OCI-LY7 (cell line): ENCODE results near the gene MACROD2. TPM values are rescaled to one million over a fixed set of nuclear protein-coding genes. Genes with fewer than 3 reads are reported as not detected.

Source experiments
- BruUV-seq: library from RNA; stranded (reverse); fragments of 400-500 nt; replicated peaks from 2 replicates; lab custom pipeline; 2021; lab: Mats Ljungman, UMichigan
- CTCF ChIA-PET: fragments of 300-600 bp; sonication (Branson Sonifier 250); formaldehyde crosslinking; loops from one replicate; lab custom pipeline; 2022; ENCODE audit warnings: antibody characterized with exemption; ENCODE audit not compliant: unreplicated experiment; lab: Charles Lee
- POLR2A ChIA-PET: fragments of 300-600 bp; sonication (Branson Sonifier 250); formaldehyde crosslinking; loops from one replicate; lab custom pipeline; 2022; ENCODE audit warnings: antibody characterized with exemption; lab: Charles Lee
- DNase-seq: peaks from one replicate; pipeline ENCODE4 v3.0.0-alpha.2; 2015; ENCODE audit warnings: low spot score
- H2AFZ ChIP-seq: fragments of 200-600 bp; sonication (generic), shearing (Covaris generic); 2 replicates; pipeline ENCODE4 v1.6.1; 2014; ENCODE audit warnings: mild to moderate bottlenecking, antibody characterized with exemption, low read length, moderate library complexity
- H3K27ac ChIP-seq: fragments of 200-600 bp; sonication (generic); 2 replicates; pipeline ENCODE4 v1.5.1; 2014; ENCODE audit warnings: mixed run types, low read depth, mild to moderate bottlenecking, moderate library complexity, low read length, inconsistent platforms; ENCODE audit not compliant: poor library complexity, severe bottlenecking
- H3K36me3 ChIP-seq: fragments of 200-600 bp; sonication (generic); 2 replicates; pipeline ENCODE4 v1.6.1; 2014; ENCODE audit warnings: mild to moderate bottlenecking, antibody characterized with exemption, low read length, moderate library complexity, mixed read lengths; ENCODE audit not compliant: insufficient read depth
- H3K4me1 ChIP-seq: fragments of 200-600 bp; sonication (generic); 2 replicates; pipeline ENCODE4 v1.5.1; 2014; ENCODE audit warnings: mild to moderate bottlenecking, low read length; ENCODE audit not compliant: insufficient read depth, poor library complexity, severe bottlenecking
- H3K4me2 ChIP-seq: fragments of 200-600 bp; sonication (generic); 2 replicates; pipeline ENCODE4 v1.6.1; 2014; ENCODE audit warnings: mild to moderate bottlenecking, low read length
- H3K4me3 ChIP-seq: fragments of 200-600 bp; sonication (generic); 2 replicates; pipeline ENCODE4 v1.5.1; 2014; ENCODE audit warnings: mild to moderate bottlenecking, low read depth, low read length; ENCODE audit not compliant: poor library complexity, severe bottlenecking
- H3K79me2 ChIP-seq: fragments of 200-600 bp; sonication (generic); 2 replicates; pipeline ENCODE4 v1.6.1; 2016; ENCODE audit warnings: low read depth, mild to moderate bottlenecking, low read length, moderate library complexity, mixed read lengths; ENCODE audit not compliant: insufficient read depth
- H3K9me2 ChIP-seq: fragments of 200-600 bp; sonication (generic); 2 replicates; pipeline ENCODE4 v1.6.1; 2016; ENCODE audit warnings: mild to moderate bottlenecking, low read length, mixed read lengths; ENCODE audit not compliant: insufficient read depth
- H3K9me3 ChIP-seq: fragments of 200-600 bp; sonication (generic); 2 replicates; pipeline ENCODE4 v1.6.1; 2014; ENCODE audit warnings: mild to moderate bottlenecking, mixed run types, low read length, mixed read lengths
- H4K20me1 ChIP-seq: fragments of 200-600 bp; sonication (generic); 2 replicates; pipeline ENCODE4 v1.6.1; 2014; ENCODE audit warnings: mild to moderate bottlenecking, antibody characterized with exemption, low read length, moderate library complexity, mixed read lengths; ENCODE audit not compliant: insufficient read depth
- EZH2phosphoT487 ChIP-seq: fragments of 200-600 bp; sonication (generic); IDR thresholded peaks from 2 replicates; pipeline ENCODE4 v1.6.1; 2018; ENCODE audit warnings: low read depth, borderline replicate concordance, mild to moderate bottlenecking, mixed run types, antibody characterized with exemption, low read length, moderate library complexity, mixed read lengths
- intact Hi-C: fragments of 100-400 bp; cut with micrococcal nuclease; formaldehyde crosslinking; loops from one replicate; pipeline ENCODE4 v1.10.0; 2022; ENCODE audit not compliant: unreplicated experiment
- total RNA-seq, 2 experiments: library from RNA; depleted of rRNA in 1 of 2; stranded (reverse); fragments of >200 nt in 1 of 2; shearing (Covaris generic) in 1 of 2; gene quantifications; 2 replicates each; pipeline ENCODE4 v1.2.3, GENCODE V29; 2014 to 2022
- TF ChIP-seq, protein P1 (sequence below): fragments of 200-600 bp; sonication (generic); conservative IDR thresholded peaks from 2 replicates; pipeline ENCODE4 v1.5.1; 2014; ENCODE audit warnings: mild to moderate bottlenecking, antibody characterized with exemption, low read length, moderate library complexity, mixed read lengths

Gene MACROD2
- total RNA-seq, 2 experiments from 2014 or later: 0.09 to 4.5 TPM

- H4K20me1 ChIP-seq: no peaks in the 10 kb centered on the region
- H3K79me2 ChIP-seq: no peaks in the 10 kb centered on the region
- H3K4me2 ChIP-seq: no peak overlapping the region
- H3K27ac ChIP-seq: no peak overlapping the region
- no peak overlapping the region for H2AFZ ChIP-seq
- no peaks in the 10 kb centered on the region for H3K9me2 ChIP-seq
- DNase-seq: no peak
- intact Hi-C loops: no loop called here
- H3K36me3 ChIP-seq: no peaks in the 10 kb centered on the region
- H3K4me1 ChIP-seq: no peaks in the 10 kb centered on the region
- POLR2A ChIA-PET: interaction anchor here (0.8 kb wide), 1 partner anchor 37 kb away, joined by 3 read pairs; no protein-coding TSS in a partner anchor
- TF ChIP-seq, protein P1, sequence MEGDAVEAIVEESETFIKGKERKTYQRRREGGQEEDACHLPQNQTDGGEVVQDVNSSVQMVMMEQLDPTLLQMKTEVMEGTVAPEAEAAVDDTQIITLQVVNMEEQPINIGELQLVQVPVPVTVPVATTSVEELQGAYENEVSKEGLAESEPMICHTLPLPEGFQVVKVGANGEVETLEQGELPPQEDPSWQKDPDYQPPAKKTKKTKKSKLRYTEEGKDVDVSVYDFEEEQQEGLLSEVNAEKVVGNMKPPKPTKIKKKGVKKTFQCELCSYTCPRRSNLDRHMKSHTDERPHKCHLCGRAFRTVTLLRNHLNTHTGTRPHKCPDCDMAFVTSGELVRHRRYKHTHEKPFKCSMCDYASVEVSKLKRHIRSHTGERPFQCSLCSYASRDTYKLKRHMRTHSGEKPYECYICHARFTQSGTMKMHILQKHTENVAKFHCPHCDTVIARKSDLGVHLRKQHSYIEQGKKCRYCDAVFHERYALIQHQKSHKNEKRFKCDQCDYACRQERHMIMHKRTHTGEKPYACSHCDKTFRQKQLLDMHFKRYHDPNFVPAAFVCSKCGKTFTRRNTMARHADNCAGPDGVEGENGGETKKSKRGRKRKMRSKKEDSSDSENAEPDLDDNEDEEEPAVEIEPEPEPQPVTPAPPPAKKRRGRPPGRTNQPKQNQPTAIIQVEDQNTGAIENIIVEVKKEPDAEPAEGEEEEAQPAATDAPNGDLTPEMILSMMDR: no peak
- TF ChIP-seq EZH2phosphoT487: no peak
- no peaks in the 10 kb centered on the region for H3K9me3 ChIP-seq
- CTCF ChIA-PET: no interaction called here
- H3K4me3 ChIP-seq: no peak overlapping the region
- no TSS peak for BruUV-seq
Observed at GRCh38 chr20:14406495-14406894, 411.2 kb downstream of the MACROD2 start.

DNA sequence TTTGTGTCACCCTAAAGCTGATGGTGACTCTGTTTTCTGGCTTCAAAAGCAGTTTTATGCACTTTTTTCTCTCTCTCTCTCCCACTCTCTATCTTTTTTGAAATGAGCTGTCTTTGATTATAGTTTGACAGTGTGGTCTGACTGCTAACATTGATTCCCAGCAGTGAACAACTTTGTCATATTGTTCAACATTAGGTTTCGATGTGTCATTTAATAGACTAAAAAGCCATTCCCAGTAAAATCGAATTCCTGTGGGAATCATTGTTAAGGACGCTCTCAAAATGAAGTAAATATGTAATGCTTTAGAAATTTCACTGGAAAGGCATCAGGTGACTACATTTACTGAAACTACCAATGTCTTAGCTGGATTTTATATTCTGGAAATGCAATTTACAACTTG is 412.0 kb downstream of the MACROD2 start:
- BruUV-seq: no TSS peak
- Histone ChIP-seq H3K9me2 (no peaks in the 10 kb centered on the region), H3K36me3 (no peaks in the 10 kb centered on the region), H3K27ac (no peak overlapping the region), H3K9me3 (no peaks in the 10 kb centered on the region), H4K20me1 (no peaks in the 10 kb centered on the region), H3K4me2 (no peak overlapping the region), H3K79me2 (no peaks in the 10 kb centered on the region), H2AFZ (no peak overlapping the region), H3K4me1 (no peaks in the 10 kb centered on the region), H3K4me3 (no peak overlapping the region)
- ChIA-PET CTCF (no interaction called here), POLR2A (no interaction called here)
- TF ChIP-seq EZH2phosphoT487: no peak
- intact Hi-C loops: no loop called here
- no peak for DNase-seq

DNA sequence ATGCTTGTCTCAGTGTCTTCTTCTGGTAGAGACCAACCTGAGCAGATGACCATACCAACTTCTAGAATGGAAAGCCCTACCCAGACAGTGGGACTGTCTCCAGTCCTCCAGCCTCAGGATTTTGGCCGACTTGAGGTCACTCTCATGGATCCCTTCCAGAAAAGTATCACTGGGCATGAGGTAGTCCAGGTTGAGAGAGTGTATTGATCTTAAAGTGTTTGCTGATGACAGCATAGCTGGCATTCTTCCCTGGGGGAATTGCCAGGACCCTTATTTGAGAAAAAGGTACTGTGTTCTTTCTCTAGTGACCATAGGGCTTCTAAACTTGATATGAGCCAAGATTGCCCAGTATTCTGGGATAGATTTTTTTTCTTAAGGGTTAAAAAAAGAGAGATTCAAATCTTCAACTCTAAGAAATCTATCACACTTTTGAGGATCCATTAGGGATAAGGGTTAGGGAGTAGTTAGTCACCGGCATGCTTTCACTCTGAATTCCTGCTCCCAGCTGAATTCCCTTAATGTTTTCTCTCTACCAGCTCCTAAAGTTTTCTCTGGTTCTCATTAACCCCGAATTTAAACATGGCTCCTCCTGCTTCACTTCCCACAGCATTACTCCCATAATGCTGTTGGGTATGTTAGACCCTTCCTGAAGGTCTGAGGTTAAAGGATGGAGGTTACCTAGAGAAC is 415.7 kb downstream of the MACROD2 start:
- no peaks in the 10 kb centered on the region for H4K20me1 ChIP-seq

More for the DNA sequence above, 415.7 kb downstream of the MACROD2 start:
- H3K27ac ChIP-seq: no peak overlapping the region
- no peak overlapping the region for H2AFZ ChIP-seq
- POLR2A ChIA-PET: interaction anchor here (0.6 to 1.8 kb wide), 2 partner anchors 14 to 180 kb away, joined by 3 to 4 read pairs; no protein-coding TSS in a partner anchor
- no peaks in the 10 kb centered on the region for H3K9me2 ChIP-seq
- H3K4me1 ChIP-seq: no peaks in the 10 kb centered on the region
- intact Hi-C loops: no loop called here
- no TSS peak for BruUV-seq
- H3K36me3 ChIP-seq: no peaks in the 10 kb centered on the region
- no peak overlapping the region for H3K4me2 ChIP-seq
- TF ChIP-seq, protein P1: no peak
- TF ChIP-seq EZH2phosphoT487: no peak
- no peak for DNase-seq
- CTCF ChIA-PET: no interaction called here
- no peaks in the 10 kb centered on the region for H3K9me3 ChIP-seq
- no peaks in the 10 kb centered on the region for H3K79me2 ChIP-seq
- no peak overlapping the region for H3K4me3 ChIP-seq
